ENCODE measurements around the gene ALDH4A1. TPM values are rescaled to one million over a fixed set of nuclear protein-coding genes. Genes with fewer than 3 reads are reported as not detected.
A peak's percentile ranks its signal among the peaks of the same experiment; 100 is the strongest.

The ALDH4A1 gene
- total and polyA plus RNA-seq, 9 of the 15 experiments (the other 6 are each of a cell fraction or from before 2014, with no cell fraction given) = 0.27 to 31.4 (median 16.6) TPM

DNA sequence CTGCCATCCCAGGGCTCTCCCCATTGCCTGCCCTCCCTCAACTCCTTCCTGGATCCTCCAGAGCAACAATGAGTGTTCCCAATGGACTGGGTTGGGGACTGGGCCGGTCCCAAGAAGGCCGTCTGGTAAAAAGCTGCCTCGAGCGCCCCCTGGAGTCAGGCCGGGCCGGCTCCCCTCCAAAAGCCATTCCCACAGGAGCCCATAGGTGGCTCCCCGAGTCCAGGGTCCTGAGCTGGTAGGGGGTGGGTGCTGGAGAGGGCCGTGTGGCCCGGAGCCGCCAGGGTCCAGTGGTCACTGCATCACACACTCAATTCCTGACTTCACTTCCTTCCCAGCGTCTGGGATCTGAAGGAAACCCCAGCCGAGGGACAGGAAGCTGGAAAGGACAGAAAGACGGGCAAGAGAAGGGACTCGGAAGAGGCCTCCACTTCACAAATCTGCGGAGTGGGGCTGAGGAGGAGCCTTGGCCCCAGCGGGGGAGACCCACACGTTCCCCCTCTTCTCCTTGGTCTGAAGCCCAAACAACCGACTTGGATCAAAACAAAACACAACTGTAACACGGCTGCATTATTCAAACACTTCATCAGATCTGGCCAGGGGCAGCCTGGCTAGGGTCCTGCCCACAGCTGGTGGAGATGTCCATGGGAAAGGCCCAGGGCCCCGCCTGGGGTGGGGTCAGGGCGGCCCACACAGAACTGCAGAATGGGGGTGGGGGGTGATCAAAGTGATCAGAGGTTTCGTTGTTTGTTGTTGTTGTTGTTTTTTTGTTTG, 10.9 kb upstream of the ALDH4A1 start (continued):
- TF ChIP-seq, protein P1, sequence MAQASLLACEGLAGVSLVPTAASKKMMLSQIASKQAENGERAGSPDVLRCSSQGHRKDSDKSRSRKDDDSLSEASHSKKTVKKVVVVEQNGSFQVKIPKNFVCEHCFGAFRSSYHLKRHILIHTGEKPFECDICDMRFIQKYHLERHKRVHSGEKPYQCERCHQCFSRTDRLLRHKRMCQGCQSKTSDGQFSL (CRISPR knock-in tag; IDR thresholded peaks at IDR 0.05) = peak; percentile 79
- TF ChIP-seq, protein P1 (tag; IDR thresholded peaks at IDR 0.05) = no peak
- TF ChIP-seq KDM1A (IDR thresholded peaks at IDR 0.05) = no peak
- no peak for TF ChIP-seq CAMTA2 (CRISPR knock-in tag; conservative IDR thresholded peaks at IDR 0.05)
- no peak for TF ChIP-seq ZBTB8A (IDR thresholded peaks at IDR 0.05; ENCODE audit: partially characterized antibody)
- no peak for TF ChIP-seq PTBP1 (IDR thresholded peaks at IDR 0.05; ENCODE audit: low read depth, low read length)
- no peak for TF ChIP-seq ZNF766 (CRISPR knock-in tag; conservative IDR thresholded peaks at IDR 0.05)
- TF ChIP-seq RCOR1 (IDR thresholded peaks at IDR 0.05; ENCODE audit: borderline replicate concordance in 1 of 2, low read depth in 2 of 2, low read length in 2 of 2) = peak in 1 of 2 experiments; percentile 69; a peak in 2 of 4 replicates
- TF ChIP-seq ATF1 (CRISPR knock-in tag; IDR thresholded peaks at IDR 0.05) = no peak
- TF ChIP-seq ATF1 (tag; IDR thresholded peaks at IDR 0.05) = no peak
- TF ChIP-seq U2AF2 (optimal IDR thresholded peaks at IDR 0.05; ENCODE audit: low read depth, low read length) = no peak
- TF ChIP-seq ZNF174 (CRISPR knock-in tag; IDR thresholded peaks at IDR 0.05) = no peak
- TF ChIP-seq MIER1 (IDR thresholded peaks at IDR 0.05; ENCODE audit: low read depth) = no peak
- TF ChIP-seq, protein P2, sequence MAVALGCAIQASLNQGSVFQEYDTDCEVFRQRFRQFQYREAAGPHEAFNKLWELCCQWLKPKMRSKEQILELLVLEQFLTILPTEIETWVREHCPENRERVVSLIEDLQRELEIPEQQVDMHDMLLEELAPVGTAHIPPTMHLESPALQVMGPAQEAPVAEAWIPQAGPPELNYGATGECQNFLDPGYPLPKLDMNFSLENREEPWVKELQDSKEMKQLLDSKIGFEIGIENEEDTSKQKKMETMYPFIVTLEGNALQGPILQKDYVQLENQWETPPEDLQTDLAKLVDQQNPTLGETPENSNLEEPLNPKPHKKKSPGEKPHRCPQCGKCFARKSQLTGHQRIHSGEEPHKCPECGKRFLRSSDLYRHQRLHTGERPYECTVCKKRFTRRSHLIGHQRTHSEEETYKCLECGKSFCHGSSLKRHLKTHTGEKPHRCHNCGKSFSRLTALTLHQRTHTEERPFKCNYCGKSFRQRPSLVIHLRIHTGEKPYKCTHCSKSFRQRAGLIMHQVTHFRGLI (CRISPR knock-in tag; IDR thresholded peaks at IDR 0.05) = no peak
- no peak for TF ChIP-seq ASH1L (IDR thresholded peaks at IDR 0.05; ENCODE audit: borderline replicate concordance, low read depth, partially characterized antibody)
- no peak for TF ChIP-seq ZNF79 (CRISPR knock-in tag; IDR thresholded peaks at IDR 0.05; ENCODE audit: low read depth)
- no peak for TF ChIP-seq ZNF57 (CRISPR knock-in tag; IDR thresholded peaks at IDR 0.05)
- TF ChIP-seq, protein P3, sequence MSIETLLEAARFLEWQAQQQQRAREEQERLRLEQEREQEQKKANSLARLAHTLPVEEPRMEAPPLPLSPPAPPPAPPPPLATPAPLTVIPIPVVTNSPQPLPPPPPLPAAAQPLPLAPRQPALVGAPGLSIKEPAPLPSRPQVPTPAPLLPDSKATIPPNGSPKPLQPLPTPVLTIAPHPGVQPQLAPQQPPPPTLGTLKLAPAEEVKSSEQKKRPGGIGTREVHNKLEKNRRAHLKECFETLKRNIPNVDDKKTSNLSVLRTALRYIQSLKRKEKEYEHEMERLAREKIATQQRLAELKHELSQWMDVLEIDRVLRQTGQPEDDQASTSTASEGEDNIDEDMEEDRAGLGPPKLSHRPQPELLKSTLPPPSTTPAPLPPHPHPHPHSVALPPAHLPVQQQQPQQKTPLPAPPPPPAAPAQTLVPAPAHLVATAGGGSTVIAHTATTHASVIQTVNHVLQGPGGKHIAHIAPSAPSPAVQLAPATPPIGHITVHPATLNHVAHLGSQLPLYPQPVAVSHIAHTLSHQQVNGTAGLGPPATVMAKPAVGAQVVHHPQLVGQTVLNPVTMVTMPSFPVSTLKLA (conservative IDR thresholded peaks at IDR 0.05) = no peak
- TF ChIP-seq TAL1 (IDR thresholded peaks at IDR 0.05) = no peak
- no peak for TF ChIP-seq SIRT6 (IDR thresholded peaks at IDR 0.05; ENCODE audit: low read depth, low read length)
- TF ChIP-seq HNRNPH1 (optimal IDR thresholded peaks at IDR 0.05; ENCODE audit: low read depth, low read length) = no peak
- no peak for TF ChIP-seq NR2C1 (IDR thresholded peaks at IDR 0.05)
- TF ChIP-seq NR2C1 (tag; IDR thresholded peaks at IDR 0.05) = no peak
- TF ChIP-seq JUND (IDR thresholded peaks at IDR 0.05; ENCODE audit: borderline replicate concordance, low read depth, low read length) = peak; percentile 38; the same call in 1 of the 2 replicates
- no peak for TF ChIP-seq JUND (tag; IDR thresholded peaks at IDR 0.05; ENCODE audit: borderline replicate concordance, low read depth, low read length)
- TF ChIP-seq ZFPM2 (CRISPR knock-in tag; IDR thresholded peaks at IDR 0.05) = no peak
- no peak for TF ChIP-seq CCNT2 (IDR thresholded peaks at IDR 0.05; ENCODE audit: borderline replicate concordance, extremely low read depth, insufficient read length, low read depth, low read length)
